Stimulated activated CD4-positive, alpha-beta T cell treated with anti-CD3 and anti-CD28 coated beads, Interleukin-4, amount 100 ng/mL, for 48 hours (primary cell): ENCODE data around the gene RRAS.
A peak's percentile ranks its signal among the peaks of the same experiment; 100 is the strongest.
"Not testable (repeated sequence)": the region's sequence is repeated elsewhere in the genome, so short reads cannot be mapped to it uniquely, and the experiment has no call there.

ENCODE experiments used
- DNase-seq, 2 donors: peaks; one replicate each; pipeline ENCODE4 v3.0.0-alpha.2; 2020; ENCODE audit warnings: low read depth in 2 of 2

Gene RRAS

DNA sequence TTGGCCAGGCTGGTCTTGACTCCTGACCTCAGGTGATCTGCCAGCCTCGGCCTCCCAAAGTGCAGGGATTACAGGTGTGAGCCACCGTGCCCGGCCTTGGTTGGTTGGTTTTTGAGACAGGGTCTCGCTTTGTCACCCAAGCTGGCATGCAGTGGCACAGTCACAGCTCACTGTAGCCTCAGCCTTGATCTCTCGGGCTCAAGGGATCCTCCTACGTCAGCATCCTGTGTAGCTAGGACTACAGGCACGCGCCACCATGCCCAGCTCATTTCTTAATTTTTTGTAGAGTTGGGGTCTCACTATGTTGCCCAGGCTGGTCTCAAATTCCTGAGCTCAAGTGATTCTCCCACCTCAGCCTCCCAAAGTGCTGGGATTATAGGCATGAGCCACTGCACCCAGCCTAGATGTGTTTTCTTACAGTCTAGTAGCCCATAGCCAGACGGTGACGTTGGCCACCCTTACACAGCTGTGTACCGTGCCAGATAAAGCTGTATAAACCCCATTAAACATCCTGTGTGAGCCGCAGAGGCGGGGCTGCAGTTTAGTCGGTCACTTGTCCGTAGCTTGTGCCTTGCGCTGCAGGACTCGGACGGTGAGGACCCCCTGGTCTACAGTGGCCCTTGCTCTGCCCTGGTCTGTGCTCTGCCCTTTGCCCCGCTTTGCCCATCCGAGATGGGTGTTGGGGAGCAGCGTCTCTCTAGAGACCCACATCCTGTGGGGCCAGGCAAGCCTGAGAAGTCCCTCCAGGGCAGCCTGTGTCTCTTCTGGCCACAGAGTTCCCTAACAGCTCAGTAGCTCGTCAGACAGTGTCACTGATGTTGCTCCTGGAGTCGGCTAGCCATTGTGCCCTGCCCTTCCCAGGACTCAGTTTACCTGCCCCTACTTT is 15.9 kb upstream of the RRAS start:
- no peak for DNase-seq

DNA sequence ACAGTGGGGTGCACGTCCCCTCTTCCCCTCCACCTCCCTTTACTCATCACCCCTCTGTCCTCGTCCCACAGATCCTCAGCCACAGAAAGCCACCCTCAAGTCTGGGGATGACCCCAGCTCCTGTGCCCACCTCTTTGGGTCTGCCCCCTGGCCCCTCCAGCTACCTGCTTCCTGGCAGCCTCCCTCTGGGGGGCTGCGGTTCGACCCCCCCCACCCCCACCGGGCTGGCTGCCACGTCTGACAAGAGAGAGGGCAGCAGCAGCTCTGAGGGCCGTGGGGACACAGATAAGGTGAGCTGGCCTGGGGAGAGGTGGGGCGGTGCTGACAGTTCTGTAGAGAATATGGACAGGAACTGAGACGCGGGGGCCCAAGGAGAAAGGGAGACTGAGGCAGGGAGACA is 14.6 kb upstream of the RRAS start:
- DNase-seq: no peak

DNA sequence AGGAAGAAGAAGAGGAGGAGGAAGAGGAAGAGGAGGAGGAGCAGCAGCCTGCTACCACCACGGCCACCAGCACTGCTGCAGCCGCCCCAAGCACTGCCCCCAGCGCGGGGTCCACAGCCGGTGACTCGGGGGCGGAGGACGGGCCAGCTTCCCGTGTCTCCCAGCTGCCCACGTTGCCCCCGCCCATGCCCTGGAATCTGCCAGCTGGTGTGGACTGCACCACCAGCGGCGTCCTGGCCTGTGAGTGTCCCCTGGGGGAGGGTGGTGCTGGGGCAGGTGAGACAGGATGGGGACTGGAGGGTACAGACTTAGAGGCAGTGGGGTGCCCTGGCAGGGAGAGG is 13.5 kb upstream of the RRAS start:
- DNase-seq: no peak

DNA sequence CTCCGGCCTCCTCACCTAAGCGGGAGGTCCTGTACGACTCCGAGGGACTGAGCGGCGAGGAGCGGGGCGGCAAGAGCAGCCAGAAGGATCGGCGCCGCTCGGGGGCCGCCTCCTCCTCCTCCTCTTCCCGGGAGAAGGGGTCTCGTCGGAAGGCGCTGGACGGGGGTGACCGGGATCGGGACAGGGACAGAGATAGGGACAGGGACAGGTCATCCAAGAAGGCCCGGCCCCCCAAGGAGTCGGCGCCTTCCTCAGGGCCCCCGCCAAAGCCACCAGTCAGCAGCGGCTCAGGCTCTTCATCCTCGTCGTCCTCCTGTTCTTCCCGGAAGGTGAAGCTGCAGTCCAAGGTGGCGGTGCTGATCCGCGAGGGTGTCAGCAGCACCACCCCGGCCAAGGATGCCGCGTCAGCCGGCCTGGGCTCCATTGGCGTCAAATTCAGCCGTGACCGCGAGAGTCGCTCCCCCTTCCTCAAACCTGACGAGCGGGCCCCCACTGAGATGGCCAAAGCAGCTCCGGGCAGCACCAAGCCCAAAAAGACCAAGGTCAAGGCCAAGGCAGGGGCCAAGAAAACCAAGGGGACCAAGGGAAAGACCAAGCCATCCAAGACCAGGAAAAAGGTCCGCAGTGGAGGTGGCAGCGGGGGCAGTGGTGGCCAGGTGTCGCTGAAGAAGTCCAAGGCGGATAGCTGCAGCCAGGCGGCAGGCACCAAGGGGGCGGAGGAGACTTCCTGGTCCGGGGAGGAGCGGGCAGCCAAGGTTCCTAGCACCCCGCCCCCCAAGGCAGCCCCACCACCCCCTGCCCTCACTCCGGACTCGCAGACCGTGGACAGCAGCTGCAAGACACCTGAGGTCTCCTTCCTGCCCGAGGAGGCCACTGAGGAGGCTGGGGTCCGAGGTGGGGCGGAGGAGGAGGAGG is 12.9 kb upstream of the RRAS start:
- no peak for DNase-seq

DNA sequence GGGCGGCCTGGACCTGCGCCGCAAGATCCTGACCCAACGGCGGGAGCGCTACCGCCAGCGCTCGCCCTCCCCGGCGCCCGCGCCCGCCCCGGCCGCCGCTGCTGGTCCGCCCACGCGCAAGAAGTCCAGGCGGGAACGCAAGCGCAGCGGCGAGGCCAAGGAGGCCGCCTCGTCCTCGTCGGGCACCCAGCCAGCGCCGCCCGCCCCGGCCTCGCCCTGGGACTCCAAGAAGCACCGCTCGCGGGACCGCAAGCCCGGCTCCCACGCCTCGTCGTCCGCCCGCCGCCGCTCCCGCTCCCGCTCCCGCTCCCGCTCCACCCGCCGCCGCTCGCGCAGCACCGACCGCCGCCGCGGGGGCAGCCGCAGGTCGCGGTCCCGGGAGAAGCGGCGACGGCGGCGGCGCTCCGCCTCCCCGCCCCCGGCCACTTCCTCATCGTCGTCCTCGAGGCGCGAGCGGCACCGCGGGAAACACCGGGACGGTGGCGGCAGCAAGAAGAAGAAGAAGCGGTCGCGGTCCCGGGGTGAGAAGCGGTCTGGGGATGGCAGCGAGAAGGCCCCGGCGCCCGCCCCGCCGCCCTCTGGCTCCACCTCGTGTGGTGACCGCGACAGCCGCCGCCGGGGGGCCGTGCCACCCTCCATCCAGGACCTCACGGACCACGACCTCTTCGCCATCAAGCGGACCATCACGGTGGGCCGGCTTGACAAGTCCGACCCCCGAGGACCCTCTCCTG is 12.0 kb upstream of the RRAS start:
- DNase-seq: no peak

DNA sequence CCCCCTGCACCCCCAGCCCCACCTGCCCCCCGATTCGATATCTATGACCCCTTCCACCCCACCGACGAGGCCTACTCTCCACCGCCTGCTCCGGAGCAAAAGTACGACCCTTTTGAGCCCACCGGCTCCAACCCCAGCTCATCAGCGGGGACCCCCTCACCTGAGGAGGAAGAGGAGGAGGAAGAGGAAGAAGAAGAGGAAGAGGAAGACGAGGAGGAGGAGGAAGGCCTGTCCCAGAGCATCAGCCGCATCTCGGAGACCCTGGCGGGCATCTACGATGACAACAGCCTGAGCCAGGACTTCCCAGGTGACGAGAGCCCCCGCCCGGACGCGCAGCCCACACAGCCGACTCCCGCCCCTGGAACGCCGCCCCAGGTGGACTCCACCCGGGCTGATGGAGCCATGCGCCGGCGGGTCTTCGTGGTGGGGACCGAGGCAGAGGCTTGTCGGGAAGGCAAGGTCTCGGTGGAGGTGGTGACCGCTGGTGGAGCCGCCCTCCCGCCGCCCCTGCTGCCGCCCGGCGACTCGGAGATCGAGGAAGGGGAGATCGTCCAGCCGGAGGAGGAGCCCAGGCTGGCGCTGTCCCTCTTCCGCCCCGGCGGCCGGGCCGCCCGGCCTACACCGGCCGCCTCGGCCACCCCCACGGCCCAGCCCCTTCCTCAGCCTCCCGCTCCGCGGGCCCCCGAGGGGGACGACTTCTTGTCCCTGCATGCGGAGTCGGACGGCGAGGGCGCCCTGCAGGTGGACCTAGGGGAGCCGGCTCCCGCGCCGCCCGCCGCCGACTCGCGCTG is 11.3 kb upstream of the RRAS start:
- no peak for DNase-seq

DNA sequence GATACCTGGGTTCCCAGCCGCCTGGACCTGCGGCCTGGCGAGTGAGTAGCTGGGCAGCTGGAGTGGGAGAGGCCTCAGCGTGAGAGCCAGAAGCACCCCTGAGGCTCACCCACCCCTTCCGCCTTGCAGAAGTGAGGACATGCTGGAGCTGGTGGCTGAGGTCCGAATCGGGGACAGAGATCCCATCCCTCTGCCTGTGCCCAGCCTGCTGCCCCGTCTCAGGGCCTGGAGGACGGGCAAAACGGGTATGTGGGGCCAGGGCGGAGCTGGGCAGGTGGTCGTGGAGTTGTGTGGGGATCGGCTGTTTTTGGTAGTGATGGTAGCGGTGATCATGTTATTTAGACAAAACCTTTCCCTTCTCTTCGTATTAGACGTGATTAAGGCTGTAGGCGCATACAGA is 6.6 kb upstream of the RRAS start:
- no peak for DNase-seq

DNA sequence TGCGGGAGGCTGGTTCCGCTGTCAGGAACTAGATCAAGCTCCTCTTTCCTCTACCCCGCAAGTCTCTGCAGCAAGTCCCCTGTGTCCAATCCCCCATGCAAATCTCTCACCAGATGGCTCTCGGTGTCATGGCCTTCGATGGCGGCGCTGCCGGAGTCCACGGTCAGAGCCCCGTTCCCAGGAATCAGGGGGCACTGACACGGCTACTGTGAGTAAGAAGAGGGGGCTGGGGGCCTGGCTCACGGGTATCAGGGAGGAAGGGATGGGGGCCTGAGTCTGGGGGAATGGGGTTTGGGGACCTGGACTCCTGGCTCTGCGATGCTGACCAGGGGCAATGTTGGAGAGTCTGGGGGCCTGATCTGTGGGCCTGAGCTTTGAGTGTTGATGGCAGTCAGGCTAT is 6.1 kb upstream of the RRAS start:
- DNase-seq: no peak

DNA sequence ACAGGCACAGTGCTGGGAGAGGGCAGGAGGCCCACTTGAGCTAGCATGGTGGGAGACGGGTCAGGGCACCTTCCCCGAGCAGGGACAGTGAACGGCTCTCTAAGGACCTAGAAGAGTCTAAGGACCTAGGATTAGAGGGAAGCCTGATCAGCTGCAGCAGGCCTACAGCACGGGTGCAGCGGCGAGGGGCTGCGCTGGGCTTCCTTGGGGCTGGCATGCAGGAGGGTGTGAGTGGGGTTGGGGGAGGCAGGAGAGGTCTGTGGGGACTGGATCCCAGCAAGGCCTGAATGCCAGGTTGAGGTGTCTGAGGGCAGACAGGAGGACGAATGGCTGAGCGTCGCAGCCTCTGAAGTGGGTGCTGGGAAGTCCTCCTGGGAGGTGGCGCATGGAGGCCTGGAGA is 5.6 kb upstream of the RRAS start:
- no peak for DNase-seq

DNA sequence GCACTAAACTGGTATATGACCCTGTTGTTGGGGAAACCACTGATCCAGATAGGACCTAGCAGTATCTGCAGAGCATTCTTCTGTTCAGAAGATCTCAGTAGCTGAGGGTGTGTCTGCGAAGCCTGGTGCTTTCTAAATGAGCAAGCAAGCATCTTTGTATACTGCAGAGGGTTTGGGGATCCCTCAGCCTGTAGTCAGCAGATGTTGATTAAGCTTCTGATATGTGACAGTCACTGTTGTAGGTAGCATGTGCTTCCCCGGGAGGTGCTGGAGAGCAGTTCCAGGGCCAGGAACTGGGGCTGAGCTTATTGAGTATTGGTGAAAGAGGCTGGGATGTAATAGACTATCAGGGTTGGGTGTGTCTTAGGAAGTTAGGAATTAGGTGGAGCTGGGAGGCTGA is 3.5 kb upstream of the RRAS start:
- DNase-seq: no peak

DNA sequence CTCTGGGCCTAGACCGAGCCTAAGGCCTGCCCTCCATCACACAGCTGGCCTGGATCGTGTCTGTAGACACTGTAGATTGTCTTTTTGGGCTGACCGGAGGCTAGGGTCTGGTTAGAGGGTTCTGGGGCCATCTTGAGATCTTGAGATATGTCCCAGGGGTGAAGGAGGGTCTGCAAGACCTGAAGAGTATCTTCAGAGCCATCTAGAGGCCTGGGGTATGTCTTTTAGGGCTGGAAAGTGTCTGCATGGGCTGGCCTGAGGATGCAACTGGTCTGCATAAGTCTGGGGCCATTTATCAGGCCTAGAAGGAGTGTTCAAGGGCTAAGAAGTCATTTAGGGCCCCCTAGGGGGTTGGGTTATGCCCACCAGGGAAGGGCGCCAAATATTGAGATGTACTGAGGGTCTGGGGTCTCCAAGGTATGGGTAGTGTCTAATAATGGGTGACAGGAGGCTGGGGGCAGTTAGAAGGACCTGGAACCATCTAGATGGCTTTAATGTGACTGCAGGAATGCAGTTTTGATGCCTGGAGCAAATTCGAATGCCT is 2.6 kb upstream of the RRAS start:
- no peak for DNase-seq

DNA sequence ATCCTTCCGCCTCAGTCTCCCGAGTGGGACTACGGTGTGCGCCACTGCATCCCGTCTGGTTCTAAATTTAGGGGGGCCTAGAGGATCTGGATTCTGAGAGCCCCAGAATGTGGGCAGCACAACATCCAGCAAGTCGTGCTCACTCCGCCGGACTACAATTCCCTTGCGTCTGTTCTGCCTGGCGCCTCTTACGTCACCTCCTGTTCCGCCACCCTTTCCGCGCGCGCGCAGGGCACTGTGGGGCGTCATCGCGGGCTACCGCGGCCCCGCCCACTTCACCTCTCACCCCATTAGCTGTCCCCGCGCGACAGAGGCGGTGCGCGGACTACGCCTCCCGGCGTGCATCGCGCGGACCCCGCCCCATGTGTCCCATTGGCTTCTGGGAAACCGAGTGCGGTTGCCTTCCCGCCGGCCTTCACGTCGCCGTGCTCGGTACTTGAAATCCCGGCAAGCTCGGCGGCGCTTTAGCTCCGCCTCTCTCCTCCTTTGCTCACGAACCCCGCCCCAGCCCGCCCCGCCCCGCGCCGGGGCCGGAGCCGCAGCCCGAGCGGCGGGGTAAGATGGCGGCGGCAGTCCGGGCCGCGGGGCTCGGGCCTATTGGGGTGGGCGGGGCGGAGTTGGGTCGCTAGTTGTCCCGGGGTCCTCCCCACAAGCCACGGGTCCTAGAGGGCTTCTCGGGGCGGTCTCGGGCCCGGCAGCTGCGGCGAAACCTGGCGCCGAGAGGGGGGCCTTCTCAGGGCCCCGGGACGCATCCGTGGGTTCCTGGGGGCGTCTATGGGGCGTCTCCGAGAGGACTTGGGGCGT is 1.9 kb upstream of the RRAS start, which contains the start of gene SCAF1:
SCAF1 (plus strand) TSS at position 522 of the 804 bp plus-strand sequence. CDS start 2,818 bp downstream, outside the sequence.
- peak; percentile 97 to 99 for DNase-seq

DNA sequence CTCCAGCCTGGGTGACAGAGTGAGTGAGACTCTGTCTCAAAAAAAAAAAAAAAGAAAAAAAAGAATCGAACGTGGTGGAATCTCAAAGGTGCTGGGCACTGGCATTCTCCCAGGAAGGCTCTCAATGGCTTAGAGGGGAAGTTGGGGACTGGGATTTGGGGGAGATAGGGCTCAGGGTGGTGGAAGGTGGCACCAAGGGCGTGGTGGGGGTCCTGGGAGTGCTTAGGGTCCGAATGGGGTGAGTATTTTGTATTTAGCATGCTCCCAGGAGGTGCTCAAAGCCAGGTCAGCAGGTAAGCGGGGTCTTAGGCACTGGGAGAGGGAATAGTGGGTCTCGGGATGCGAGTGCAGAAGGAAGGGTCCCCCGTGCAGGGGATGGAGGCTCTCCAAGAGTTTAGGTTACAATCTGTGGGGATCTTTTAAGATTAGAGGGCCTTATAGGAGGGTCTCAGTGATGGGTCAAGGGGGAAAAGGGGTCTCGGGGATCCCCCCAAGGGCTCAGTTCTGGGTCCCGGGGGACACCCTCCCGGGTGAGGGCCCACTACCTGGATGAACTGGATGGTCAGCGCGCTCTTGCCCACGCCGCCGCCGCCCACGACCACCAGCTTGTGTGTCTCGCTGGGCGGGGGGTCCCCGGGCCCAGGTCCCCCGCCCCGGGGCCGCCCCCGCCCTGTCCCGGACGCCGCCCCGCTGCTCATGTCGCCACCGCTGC is 386 bp downstream of the RRAS start:
- no peak for DNase-seq

DNA sequence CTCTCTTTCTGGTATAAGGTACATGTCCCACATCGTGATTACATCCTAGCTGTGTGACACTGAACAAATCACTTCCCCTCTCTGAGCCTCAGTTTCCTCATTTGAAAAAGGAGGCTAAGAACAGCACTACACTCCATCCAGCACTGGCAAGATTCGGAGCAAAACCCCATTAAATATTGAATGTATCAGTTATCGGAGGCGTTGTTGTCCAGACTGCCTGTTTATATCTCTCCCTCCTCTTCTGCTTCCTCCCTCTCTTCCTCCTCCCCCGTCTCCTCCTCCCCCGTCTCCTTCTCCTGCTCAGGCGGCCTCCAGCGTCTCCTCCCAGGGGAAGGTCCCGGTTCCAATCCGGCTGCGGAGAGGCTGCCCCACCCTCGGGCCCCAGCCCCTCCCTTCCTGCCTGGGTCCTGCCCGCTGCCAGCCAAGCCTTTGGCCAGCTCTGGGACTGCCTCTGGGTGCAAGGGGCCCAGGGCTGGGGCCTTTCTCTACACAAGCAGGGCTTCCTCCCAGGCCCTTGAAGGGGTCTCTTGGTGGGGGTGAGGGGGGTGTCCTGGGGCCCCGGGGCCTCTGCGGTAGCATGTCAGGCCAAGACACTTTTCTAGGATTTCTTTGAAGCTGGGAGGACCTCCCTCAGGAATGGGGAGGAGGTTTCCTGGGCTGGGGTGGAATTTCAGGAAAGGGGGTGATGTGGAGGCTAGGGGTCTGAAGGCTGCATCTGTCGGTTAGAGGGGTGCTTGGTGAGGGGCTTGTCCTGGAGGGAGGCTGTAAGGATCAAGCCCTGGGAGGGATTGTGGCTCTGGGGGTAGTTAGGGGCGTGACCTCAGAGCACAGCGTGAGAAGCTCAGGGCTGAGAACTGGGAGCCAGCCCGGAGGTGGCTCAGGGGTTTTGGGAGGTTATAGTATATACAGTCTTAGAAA is 1.9 kb downstream of the RRAS start:
- no peak for DNase-seq

DNA sequence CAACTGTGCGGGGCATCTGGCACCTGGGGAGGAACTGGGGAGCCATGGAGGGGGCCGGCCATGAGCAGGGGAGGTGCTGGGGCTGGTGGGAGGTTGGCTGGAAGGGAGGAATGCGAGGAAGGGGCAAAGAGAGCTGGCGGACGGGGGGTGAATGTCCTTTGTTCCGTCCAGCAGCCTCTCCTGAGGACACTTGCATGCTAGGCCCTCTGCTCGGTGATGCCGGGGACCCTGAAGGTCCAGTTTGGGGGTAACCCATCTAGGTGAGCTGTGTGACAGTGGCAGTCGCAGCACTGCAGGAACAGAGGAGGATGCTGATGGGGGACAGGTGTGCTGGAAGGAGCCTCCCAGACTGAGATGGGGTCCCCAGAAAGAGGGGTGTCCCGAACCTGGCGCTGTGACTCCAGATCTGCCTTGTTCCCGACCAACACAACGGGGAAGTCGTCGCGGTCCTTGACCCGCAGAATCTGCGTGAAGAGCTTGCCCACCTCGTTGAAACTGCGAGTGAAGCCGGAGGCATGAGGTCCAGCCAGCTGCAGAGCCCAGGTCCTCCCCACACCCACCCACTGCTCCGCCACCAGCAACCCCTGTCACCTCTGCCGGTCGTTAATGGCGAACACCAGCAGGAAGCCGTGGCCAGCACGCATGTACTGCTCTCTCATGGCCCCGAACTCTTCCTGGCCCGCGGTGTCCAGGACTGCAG is 3.6 kb downstream of the RRAS start:
- no peak for DNase-seq

DNA sequence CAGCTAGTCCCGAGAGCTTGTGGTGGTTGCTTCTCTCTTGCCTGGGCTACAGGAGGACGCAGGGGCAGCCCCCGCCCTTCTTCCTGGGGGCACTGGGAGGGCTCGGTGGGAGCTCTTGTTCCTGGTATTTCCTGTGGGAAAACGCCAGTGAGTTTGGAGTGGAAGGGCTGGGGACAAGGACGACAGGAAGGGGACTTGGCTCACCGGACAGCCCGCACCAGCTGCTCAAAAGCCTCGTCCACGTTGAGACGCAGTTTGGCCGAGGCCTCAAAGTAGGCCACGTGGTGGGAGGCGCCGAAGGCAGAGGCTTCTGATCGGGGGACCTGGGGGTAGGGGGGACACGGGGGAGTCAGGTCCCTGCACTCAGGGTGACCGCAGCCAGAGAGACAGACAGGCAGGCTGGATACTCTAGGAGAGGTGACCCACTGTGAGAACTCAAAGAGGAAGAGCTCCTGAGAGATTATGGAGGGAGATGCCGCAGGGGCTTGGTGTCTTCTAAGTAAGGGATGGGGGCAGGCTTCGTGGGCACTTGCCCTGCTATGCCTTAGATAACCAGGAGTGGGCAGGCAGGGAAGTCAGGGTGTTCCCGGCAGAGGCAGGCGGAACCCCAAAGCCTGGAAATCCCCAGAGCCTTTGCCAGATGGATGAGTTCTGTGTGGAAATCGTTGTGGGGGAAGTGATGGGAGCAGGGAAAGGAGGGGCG is 4.3 kb downstream of the RRAS start:
- no peak for DNase-seq

DNA sequence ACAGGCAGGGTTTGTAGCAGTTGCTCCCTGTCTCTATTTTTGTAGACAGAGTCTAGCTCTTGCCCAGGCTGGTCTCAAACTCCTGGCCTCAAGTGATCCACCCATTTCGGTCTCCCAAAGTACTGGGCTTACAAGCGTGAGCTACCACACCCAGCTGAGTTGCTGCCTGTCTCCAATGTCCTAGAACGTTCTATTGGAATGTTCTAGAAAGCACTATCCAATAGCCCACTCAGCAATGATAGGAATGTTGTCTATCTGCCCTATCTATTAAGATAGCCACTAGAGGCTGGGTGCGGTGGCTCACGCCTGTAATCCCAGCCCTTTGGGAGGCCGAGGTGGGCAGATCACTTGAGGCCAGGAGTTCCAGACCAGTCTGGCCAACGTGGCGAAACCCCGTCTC is 6.7 kb downstream of the RRAS start:
- not testable (repeated sequence) for DNase-seq
